ENCODE data around the gene OR2T34.
"Not testable (repeated sequence)": the region's sequence is repeated elsewhere in the genome, so short reads cannot be mapped to it uniquely, and the experiment has no call there.

GRCh38 chr1:248572049-248572448 is 2.5 kb downstream of the OR2T34 start:
- TF ChIP-seq ETS1 (IDR thresholded peaks at IDR 0.05); EZH2 (IDR thresholded peaks at IDR 0.05; ENCODE audit: low read depth, unreplicated experiment); CTCF (conservative IDR thresholded peaks at IDR 0.05; ENCODE audit: low read depth in 2 of 2); POLR2AphosphoS5 (IDR thresholded peaks at IDR 0.05; ENCODE audit: low read depth); CREB1 (CRISPR knock-in tag; IDR thresholded peaks at IDR 0.05; ENCODE audit: low read depth); JUNB (IDR thresholded peaks at IDR 0.05; ENCODE audit: unreplicated experiment); EZH2phosphoT487 (IDR thresholded peaks at IDR 0.05; ENCODE audit: unreplicated experiment); REST (IDR thresholded peaks at IDR 0.05; ENCODE audit: unreplicated experiment); ZNF114 (CRISPR knock-in tag; IDR thresholded peaks at IDR 0.05); STAT1 (IDR thresholded peaks at IDR 0.05; ENCODE audit: unreplicated experiment); ZNF331 (CRISPR knock-in tag; IDR thresholded peaks at IDR 0.05; ENCODE audit: low read depth); ZNF462 (CRISPR knock-in tag; IDR thresholded peaks at IDR 0.05); NANOG (IDR thresholded peaks at IDR 0.05; ENCODE audit: borderline replicate concordance): not testable (repeated sequence)
